GM19035 (cell line): ENCODE measurements around the gene RPS6KA4.
A peak's percentile ranks its signal among the peaks of the same experiment; 100 is the strongest.

ENCODE experiments used
- ATAC-seq: cut with Tn5 transposase; IDR thresholded peaks from one replicate; pipeline ENCODE4 v1.9.1; 2021; ENCODE audit not compliant: unreplicated experiment

The RPS6KA4 gene

DNA sequence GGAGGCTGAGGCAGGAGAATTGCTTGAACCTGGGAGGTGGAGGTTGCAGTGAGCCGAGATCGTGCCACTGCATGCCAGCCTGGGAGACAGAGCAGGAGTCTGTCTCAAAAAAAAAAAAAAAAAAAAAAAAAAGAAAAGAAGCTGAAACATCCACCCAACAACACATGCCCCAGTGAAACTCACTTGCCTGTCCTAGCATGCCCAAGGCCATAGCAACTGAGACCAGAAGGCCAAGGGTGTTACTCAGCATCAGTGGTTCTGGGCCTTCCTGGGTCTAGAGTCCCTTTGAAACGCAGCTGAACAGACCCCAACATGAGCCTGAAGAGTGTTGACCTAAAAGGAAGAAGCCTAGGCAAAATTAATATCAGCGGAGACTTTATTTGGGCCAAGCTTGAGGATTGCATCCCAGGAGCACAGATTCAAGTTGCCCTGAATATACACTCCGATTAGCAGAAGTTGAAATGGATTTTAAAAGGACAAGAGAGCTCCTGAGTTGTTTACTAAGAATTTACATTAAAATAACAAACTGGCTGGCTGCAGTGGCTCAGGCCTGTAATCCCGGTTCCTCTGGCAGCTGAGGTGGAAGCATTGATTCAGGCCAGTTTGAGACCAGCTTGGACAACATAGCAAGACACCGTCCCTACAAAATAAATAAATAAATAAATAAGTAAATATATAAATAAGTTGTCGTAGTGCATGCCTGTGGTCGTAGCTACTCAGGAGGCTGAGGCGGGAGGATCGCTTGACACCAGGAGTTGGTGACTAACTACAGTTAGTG lies 34.1 kb upstream of the RPS6KA4 start:
- no peak for ATAC-seq

DNA sequence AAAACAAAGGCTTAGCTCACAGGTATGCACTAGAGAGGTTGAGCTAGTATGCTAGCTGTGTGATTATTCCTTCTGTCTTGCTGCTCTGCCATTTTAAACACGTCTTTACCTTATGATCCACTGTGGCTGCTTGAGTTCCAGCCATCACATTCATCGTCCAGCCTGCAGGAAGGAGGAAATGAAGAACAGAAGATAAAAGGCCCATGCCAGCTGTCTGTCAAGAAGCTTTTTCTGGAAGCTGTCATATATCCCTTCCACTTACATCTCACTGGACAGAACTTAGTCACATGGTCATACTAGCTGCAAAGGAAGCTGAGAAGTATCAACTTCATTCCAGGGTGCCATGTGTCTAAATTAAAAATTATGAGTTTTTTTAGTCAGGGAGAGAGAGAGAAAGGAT lies 31.6 kb upstream of the RPS6KA4 start:
- no peak for ATAC-seq

DNA sequence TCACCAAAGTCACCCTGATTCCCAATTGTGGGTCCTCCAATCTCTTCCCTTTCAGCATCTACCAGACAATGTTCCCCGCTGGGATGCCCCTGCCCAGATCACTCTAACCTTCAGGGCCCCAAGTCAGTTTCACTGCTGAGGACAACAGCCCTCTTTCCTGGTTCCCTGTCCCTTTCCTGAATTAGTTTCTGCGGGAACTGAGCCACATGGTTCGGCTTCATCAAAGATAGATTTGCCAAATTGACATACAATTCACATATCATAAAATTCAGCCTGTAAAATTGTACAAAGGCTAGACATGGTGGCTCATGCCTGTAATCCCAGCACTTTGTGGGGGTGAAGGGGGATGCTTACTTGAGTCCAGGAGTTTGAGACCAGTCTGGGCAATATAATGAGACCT lies 31.0 kb upstream of the RPS6KA4 start:
- ATAC-seq = no peak

DNA sequence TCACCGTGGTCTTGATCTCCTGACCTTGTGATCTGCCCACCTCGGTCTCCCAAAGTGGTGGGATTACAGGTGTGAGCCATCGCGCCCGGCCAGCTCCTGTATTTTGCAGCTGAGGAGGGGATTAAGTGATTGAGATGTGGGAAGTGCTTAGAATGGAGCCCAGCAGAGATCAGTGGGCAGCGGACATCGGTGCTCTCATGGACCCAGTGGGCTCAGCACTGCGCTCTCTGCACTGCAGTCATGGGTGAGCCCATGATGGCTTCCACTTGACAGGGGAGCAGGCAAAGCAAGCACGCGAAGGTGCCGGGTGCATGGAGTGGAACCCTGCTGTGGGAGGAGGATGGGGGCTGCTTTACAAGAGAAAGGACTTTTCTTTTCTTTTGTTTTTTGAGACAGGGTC lies 28.1 kb upstream of the RPS6KA4 start:
- ATAC-seq = no peak

DNA sequence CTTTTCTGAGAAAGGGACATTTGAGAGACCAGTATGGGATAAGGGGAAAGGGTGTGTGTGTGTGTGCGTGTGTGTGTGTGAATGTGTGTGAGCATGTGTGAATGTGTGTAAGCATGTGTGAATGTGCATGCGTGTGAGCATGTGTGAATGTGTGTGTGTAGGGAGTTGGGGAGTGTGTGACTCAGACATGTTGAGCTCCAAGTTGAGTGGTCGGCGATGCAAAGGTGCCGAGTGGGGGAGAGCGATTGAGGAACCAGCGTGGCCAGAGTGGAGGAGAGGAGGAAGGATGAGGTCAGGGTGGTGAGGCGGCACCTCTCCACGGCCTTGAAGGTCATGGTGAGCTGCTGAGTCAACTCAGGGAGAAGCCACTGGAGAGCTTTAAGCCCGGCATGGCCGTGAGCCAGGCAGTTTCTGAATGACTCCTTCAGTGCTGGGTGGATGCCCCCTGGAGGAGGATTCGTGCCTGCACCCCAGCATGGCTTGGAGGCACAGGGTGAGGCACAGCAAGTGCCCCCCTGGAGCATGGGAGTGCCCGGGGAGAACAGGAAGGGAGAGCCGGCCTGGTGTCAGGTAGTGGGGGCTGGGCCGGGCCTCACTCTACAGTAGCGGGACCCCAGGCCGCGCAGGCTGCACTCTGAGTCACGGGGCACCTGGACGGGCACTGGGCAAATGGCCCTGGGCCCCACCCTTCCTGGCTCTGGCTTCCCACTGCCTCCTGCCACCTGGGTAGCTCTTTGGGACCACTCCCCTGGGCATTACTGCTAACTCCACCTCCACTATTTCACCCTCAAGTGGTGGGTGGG lies 27.2 kb upstream of the RPS6KA4 start:
- ATAC-seq = no peak

DNA sequence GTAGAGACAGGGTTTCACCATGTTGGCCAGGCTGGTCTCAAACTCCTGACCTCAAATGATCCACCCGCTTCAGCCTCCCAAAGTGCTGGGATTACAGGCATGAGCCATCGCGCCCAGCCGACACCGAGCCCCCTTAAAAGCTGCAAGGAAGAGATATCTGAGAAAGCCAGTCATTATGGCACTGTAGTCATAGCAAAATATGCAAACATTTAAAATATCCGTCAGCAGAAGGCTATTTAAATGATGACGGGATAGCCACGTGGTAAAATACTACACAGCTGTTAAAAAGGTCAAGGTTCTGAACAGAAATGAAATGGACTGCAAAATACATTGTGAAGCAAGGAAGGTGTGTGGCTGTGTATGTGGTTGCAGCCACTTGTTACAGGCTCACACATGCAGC lies 25.4 kb upstream of the RPS6KA4 start:
- ATAC-seq = no peak

DNA sequence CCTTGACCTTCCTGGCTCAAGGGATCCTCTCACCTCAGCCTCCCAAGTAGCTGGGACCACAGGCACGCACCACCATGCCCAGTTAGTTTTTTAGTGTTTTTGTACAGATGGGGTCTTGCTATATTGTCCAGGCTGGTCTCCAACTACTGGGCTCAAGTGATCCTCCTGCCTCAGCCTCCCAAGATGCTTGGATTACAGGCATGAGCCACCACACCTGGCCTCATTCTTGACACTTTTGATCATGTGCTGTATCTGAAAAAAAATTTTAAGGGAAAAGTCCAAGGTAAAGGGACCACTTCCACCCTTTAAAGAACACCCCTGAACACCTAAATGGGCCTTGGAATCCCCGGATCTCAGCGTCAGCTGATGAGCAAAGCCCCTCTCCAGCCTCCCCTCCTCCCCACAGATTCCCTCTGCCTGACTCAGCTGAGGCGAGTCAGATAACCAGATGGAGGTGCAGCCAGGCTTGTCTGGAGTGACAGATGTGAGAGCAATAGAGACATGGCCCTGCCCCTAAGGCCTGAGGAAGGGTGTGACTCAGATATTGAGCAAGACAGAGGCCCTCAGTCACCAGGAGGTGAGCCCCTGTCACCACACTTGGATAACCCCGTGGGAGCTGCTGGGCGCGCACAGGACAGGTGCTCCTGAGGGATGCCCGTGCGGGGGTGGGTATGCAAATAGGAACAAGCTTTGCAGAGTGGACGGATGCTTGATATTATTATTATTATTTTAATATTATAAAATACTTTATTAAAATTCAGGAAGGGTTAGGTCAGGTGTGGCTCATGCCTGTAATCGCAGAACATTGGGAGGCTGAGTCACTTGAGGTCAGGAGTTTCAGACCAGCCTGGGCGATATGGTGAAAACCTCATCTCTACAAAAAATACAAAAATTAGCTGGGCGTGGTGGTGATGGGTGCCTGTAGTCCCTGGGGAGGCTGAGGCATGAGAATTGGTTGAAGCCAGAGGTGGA lies 23.9 kb upstream of the RPS6KA4 start:
- peak; percentile 59 for ATAC-seq

DNA sequence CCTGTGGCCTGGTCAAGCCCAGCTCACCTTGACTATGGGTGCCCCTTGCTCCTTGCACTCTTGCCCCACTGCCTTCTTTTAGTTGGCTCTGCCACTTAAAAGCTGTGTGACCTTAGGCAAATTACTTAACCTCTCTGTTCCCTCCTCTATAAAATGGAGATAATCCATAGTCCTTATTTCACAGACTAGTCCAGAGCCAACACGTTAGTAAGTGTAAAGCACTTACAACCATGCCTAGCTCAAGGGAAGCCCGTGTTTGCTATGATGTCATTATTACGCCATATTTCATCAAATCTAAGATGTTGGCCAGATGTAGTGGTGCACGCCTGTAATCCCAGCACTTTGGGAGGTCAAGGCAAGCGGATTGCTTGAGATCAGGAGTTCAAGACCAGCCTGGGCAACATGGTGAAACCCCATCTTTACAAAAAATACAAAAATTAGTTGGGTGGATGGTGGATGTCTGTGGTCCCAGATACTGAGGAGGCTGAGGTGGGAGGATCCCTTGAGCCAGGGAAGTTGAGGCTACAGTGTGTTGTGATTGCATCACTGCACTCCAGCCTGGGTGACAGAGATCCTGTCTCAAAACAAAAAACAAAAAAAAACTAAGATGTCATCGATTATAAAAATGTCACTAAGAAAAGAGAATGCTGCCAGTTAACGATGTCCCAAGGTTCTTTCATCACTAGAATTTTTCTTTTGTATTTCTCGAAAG lies 21.3 kb upstream of the RPS6KA4 start:
- no peak for ATAC-seq

DNA sequence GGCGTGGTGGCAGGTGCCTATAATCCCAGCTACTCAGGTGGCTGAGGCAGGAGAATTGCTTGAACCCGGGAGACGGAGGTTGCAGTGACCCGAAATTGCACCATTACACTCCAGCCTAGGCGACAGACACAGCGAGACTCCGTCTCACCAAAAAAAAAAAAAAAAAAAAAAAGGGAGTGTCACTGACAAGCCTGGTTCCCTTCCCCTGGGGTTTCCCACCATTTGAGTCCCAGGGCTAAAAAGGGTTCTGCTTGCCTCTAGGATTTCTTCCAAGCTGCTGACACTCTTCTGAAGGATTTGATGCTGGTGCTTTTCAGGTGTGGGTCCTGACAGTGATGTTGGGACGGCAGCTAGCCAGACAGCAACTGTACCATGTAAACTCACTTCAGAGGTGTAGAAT lies 20.2 kb upstream of the RPS6KA4 start:
- ATAC-seq = no peak

DNA sequence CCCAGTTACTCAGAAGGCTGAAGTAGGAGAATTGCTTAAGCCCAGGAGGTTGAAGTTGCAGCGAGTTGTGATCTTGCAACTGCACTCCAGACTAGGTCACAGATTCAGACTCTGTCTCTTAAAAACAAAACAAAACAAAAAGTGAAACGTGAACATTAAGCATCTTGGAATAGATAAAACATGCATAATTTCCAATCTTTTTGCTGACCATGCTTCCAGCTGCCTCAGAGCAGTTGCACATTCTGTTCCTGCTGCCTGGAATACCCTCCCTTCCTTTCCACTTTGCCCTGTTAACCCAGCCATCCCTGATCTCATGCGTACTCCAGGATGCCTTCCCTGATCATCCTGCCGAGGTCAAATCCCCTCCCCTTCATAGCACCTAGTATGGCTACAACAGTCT lies 19.7 kb upstream of the RPS6KA4 start:
- ATAC-seq = no peak

DNA sequence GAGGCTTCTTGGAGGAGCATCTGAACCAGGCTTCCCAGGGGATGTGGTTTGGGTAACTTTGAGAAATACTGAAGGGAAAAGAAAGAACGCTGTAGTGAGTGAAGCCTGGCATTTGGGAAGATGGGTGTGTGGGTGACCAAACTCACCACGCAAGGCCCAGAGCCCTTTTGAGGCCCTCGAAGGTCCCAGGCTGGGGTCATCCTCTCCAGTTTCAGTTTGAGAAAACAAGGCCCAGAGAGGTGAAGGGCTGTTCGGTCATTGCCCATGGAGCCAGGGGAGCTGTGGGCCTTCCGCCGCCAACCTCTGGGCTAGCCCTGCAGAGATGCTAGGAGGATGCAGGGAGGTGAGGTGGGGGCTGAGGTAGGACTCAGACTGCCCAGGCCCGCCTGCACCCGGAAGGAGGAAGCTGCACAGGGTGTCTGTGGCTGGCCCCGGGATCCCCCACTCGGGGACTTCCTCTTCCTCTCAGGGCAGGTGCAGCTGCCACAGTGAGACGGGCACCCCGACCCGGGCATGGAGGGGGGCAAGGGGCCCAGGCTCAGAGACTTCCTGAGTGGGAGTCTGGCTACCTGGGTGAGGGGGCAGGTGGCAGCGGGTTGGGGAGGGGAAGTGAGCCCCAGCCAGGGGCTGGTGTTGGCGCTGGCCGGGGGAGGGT lies 19.1 kb upstream of the RPS6KA4 start, which contains the start of gene CCDC88B:
TSS of gene CCDC88B (plus strand) at position 451 of the 655 bp plus-strand sequence. CDS start at position 514, 63 bp downstream.
- peak; percentile 52 for ATAC-seq

DNA sequence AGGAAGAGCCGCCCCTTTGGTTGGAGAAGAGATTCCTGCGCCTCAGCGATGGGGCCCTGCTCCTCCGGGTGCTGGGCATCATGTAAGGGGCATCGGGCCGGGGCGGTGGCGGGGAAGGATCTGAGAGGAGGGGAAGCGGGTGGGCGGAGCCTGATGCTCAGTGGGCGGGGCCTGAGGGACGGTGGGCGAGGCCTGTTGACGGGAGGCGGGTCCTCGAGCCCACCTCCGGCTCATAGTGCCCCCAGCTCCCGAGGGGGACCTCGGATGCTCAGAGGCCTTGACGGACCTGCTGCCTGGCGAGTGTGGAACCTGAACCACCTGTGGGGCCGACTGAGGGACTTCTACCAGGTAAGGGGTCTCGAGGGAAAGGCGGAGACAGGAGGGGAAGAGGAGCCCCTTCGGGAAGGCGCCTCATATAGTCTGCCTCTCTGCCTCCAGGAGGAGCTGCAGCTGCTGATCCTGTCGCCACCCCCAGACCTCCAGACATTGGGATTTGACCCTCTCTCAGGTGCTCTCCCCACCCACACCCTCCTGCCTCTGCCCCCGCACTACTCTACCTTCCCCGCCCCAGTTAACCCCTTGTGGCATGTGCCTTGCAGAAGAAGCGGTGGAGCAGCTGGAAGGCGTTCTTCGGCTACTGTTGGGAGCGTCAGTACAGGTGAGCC lies 18.2 kb upstream of the RPS6KA4 start:
- peak; percentile 37 for ATAC-seq

DNA sequence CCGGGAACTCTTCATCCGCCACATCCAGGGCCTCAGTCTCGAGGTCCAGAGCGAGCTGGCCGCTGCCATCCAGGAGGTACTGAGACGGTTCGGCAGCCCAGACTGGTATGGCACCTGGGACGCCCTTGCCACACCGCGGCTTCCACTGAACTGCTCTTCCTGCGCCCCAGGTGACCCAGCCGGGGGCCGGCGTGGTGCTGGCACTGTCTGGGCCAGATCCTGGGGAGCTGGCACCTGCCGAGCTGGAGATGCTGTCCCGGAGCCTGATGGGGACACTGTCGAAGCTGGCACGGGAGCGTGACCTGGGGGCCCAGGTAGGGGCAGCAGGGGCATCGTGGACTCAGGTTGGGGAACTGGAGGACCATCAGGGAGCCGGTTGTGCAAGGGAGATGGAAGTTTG lies 17.5 kb upstream of the RPS6KA4 start:
- ATAC-seq = no peak

DNA sequence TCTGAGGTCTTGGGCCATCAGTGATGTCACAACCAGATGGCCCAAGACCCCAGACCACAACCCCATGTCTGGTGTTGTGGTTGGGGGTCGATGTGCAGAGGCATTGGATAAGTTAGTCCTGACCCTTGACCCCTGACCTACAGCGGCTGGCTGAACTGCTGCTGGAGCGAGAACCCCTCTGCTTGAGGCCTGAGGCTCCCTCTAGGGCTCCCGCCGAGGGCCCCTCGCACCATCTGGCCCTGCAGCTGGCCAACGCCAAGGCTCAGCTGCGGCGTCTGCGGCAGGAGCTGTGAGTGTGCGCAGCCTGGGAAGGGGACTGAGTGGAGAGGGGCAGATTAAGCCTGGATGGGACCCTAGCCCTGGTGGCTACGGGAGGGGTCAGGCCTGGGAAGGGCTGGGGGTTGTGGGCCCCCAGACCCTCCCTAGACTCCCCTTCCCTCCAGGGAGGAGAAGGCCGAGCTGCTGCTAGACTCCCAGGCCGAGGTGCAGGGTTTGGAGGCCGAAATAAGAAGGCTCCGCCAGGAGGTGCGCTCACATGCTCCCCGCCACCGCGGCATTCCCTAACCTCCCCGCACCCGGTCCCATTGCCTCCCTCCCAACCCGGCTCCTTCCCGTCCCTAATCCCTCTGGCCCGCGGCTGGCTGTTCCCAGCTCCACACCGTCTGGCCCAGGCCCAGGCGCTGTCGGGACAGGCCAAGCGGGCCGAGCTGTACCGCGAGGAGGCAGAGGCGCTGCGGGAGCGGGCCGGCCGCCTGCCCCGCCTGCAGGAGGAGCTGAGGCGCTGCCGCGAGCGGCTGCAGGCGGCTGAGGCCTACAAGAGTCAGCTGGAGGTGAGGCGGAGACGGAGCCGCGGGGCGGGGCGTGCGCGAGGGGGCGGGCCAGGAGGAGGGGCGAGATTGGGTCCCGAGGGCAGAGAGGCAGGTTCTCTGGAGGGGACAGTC lies 16.8 kb upstream of the RPS6KA4 start:
- peak; percentile 37 for ATAC-seq

DNA sequence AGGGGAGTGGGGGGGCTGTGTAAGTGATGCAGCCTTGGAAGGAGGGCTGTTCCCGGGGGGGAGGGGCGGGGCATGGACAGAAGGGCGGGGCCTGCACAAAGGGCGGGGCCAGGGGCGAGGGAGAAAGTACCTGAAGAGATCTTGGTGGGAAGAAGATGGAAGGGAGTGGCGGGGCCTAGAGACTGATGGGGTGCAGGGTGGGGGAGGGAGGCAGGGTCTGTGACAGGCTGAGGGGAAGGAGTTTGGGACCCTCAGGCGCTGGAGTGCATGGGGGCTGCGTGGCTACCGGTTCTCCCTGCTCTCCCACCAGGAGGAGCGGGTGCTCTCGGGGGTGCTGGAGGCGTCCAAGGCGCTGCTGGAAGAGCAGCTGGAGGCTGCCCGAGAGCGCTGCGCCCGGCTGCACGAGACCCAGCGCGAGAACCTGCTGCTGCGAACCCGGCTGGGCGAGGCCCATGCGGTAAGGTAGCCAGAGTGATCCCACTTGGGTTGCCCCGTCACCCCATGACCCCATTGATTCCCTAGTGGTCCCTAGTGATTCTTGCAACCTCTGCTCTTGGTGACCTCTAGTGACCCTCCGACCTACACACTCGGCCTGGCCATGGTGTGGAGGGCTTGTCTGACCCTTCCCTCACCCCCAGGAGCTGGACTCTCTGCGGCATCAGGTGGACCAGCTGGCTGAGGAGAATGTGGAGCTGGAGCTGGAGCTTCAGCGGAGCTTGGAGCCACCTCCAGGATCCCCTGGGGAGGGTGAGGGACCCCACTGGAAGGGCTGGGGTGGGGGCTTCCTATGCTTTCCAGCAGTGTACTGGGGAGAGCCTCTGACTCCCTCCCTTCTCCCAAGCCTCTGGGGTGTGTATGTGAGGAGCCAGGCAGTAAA lies 15.9 kb upstream of the RPS6KA4 start:
- ATAC-seq = no peak

DNA sequence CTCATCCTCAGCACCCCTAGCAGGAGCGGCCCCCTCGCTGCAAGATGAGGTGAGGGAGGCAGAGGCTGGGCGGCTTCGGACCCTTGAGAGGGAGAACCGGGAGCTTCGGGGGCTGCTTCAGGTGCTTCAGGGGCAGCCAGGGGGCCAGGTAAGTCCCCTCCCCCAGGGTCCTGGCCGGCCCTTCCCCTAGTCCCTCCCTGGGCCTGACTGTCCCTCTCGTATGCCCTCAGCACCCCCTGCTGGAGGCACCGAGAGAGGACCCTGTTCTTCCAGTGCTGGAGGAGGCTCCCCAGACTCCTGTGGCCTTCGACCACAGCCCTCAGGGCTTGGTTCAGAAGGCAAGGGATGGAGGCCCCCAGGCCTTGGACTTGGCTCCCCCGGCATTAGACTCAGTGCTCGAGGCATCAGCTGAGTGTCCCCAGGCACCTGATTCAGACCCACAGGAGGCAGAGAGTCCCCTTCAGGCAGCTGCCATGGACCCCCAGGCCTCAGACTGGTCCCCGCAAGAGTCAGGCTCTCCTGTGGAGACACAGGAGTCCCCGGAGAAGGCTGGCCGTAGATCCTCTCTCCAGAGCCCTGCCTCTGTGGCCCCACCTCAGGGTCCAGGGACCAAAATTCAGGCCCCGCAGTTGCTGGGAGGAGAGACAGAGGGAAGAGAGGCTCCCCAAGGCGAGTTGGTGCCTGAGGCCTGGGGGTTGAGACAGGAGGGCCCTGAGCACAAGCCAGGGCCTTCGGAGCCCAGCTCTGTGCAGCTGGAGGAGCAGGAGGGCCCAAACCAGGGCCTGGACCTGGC lies 15.0 kb upstream of the RPS6KA4 start:
- ATAC-seq = no peak

DNA sequence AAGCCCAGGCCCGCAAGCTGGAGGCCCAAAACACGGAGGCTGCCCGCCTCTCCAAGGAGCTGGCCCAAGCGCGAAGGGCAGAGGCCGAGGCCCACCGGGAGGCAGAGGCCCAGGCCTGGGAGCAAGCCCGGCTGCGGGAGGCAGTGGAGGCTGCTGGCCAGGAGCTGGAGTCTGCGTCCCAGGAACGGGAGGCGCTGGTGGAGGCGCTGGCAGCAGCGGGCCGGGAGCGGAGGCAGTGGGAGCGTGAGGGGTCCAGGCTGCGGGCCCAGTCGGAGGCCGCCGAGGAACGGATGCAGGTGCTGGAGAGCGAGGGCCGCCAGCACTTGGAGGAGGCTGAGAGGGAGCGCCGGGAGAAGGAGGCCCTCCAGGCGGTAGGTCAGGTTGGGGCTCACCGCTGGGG lies 14.2 kb upstream of the RPS6KA4 start:
- ATAC-seq = no peak
